Breast epithelium (tissue), 3 donors: ENCODE measurements around the gene CNTN5.

Source experiments
- POLR2AphosphoS5 ChIP-seq, 3 donors: sonication (generic); formaldehyde crosslinking; IDR thresholded peaks; one replicate each; pipeline ENCODE4 v1.6.1; 2017; ENCODE audit warnings: antibody characterized with exemption in 3 of 3
- TF ChIP-seq, protein P1 (sequence below), 3 donors: fragments of 450-650 bp; IDR thresholded peaks; one replicate each; pipeline ENCODE4 v1.5.1; 2016 to 2017; ENCODE audit warnings: antibody characterized with exemption in 3 of 3, mild to moderate bottlenecking in 3 of 3, moderate library complexity in 3 of 3

DNA sequence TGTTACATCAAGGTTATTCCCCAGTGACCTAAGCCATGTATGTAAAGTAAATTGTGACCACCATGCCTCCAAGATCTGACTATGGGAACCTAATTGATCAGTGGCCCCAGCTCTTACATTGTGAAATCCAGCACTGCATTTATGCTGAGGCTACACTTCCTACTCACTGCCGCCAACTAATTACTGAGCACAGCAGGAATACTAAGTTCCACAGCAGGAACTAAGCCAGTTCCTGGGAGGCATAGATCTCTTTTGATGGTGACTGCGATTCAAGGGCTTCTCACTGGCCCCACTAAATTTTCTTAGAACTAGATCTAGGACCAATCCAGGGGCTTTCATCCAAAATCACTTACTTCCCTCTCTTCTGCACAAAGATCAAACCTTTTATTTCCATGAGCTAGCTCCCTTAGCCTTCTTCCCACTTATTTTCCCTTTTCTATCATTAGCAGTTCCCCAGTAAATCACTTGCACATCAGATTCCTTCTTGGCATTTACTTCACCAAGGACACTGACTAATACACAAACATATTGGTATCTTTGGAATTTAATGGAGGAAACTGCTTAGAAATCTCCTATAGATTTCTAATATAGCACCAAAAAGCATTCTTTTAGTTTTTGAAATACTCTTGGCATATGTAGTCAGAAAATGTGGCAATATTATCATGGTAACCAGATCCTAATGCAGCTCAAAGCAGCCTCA, 46.0 kb downstream of the CNTN5 start:
- TF ChIP-seq, protein P1, sequence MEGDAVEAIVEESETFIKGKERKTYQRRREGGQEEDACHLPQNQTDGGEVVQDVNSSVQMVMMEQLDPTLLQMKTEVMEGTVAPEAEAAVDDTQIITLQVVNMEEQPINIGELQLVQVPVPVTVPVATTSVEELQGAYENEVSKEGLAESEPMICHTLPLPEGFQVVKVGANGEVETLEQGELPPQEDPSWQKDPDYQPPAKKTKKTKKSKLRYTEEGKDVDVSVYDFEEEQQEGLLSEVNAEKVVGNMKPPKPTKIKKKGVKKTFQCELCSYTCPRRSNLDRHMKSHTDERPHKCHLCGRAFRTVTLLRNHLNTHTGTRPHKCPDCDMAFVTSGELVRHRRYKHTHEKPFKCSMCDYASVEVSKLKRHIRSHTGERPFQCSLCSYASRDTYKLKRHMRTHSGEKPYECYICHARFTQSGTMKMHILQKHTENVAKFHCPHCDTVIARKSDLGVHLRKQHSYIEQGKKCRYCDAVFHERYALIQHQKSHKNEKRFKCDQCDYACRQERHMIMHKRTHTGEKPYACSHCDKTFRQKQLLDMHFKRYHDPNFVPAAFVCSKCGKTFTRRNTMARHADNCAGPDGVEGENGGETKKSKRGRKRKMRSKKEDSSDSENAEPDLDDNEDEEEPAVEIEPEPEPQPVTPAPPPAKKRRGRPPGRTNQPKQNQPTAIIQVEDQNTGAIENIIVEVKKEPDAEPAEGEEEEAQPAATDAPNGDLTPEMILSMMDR (IDR thresholded peaks at IDR 0.05), result no peak
- no peak for TF ChIP-seq POLR2AphosphoS5 (IDR thresholded peaks at IDR 0.05)
